Keratinocyte (primary cell): Measurements from ENCODE around the gene PARD3B. TPM values are rescaled to one million over a fixed set of nuclear protein-coding genes. Genes with fewer than 3 reads are reported as not detected.

Source experiments
- DNase-seq: peaks from one replicate; pipeline ENCODE4 v3.0.0-alpha.2; 2011; ENCODE audit warnings: low read depth, missing footprints, low spot score
- FAIRE-seq: peaks from 2 replicates; lab custom pipeline; 2011; peaks lifted over from hg19 to GRCh38; lab: Jason Lieb, UNC
- H2AFZ ChIP-seq: 2 replicates; pipeline ENCODE4 v1.6.0; 2012; ENCODE audit warnings: low read length, control low read depth, inconsistent platforms; ENCODE audit not compliant: control insufficient read depth
- H3K27ac ChIP-seq: 2 replicates; pipeline ENCODE4 v1.5.1; 2011; ENCODE audit warnings: low read length; ENCODE audit not compliant: control insufficient read depth, insufficient read depth
- H3K27me3 ChIP-seq: 3 replicates; pipeline ENCODE4 v1.6.0; 2011; ENCODE audit warnings: low read length; ENCODE audit not compliant: control insufficient read depth, insufficient read depth; ENCODE audit errors: extremely low read depth
- H3K36me3 ChIP-seq, 2 experiments: 2 replicates in 1 of 2; 3 replicates in 1 of 2; pipeline ENCODE4 v1.5.1; 2011; ENCODE audit warnings: low read length in 2 of 2, mild to moderate bottlenecking in 1 of 2; ENCODE audit not compliant: control insufficient read depth in 2 of 2, insufficient read depth in 2 of 2; ENCODE audit errors: extremely low read depth in 1 of 2
- H3K4me1 ChIP-seq: 3 replicates; pipeline ENCODE4 v1.5.1; 2011; ENCODE audit warnings: low read length; ENCODE audit not compliant: control insufficient read depth, insufficient read depth; ENCODE audit errors: extremely low read depth
- H3K4me2 ChIP-seq: 3 replicates; pipeline ENCODE4 v1.6.0; 2011; ENCODE audit warnings: low read depth, low read length; ENCODE audit not compliant: control insufficient read depth, insufficient read depth; ENCODE audit errors: extremely low read depth
- H3K4me3 ChIP-seq, 3 experiments: fragments of 200-600 bp in 1 of 3; sonication (generic) in 1 of 3; 2 replicates in 2 of 3; 3 replicates in 1 of 3; pipeline ENCODE4 v1.5.1; 2011 to 2016; ENCODE audit warnings: low read length in 3 of 3, mild to moderate bottlenecking in 3 of 3, control low read depth in 2 of 3, inconsistent platforms in 1 of 3, low read depth in 1 of 3, mixed read lengths in 1 of 3, mixed run types in 1 of 3, moderate library complexity in 1 of 3; ENCODE audit not compliant: control insufficient read depth in 2 of 3, insufficient read depth in 2 of 3; ENCODE audit errors: extremely low read depth in 1 of 3
- H3K79me2 ChIP-seq: 2 replicates; pipeline ENCODE4 v1.6.0; 2012; ENCODE audit warnings: low read length; ENCODE audit not compliant: control insufficient read depth, insufficient read depth
- H3K9ac ChIP-seq: 3 replicates; pipeline ENCODE4 v1.6.0; 2011; ENCODE audit warnings: low read length; ENCODE audit not compliant: control insufficient read depth, insufficient read depth; ENCODE audit errors: extremely low read depth
- H3K9me1 ChIP-seq: 3 replicates; pipeline ENCODE4 v1.6.0; 2011; ENCODE audit warnings: low read length; ENCODE audit not compliant: control insufficient read depth, insufficient read depth; ENCODE audit errors: extremely low read depth
- H3K9me3 ChIP-seq: 2 replicates; pipeline ENCODE4 v1.5.1; 2012; ENCODE audit warnings: low read depth, low read length; ENCODE audit not compliant: control insufficient read depth
- H4K20me1 ChIP-seq: 3 replicates; pipeline ENCODE4 v1.6.0; 2011; ENCODE audit warnings: low read length; ENCODE audit not compliant: control insufficient read depth, insufficient read depth; ENCODE audit errors: extremely low read depth
- EZH2 ChIP-seq: IDR thresholded peaks from one replicate; pipeline ENCODE4 v1.6.1; 2012; ENCODE audit warnings: inconsistent platforms, mild to moderate bottlenecking, low read length, moderate library complexity
- dilution Hi-C: fragments of 300-500 bp; cut with MboI; formaldehyde crosslinking; loops from one replicate; pipeline ENCODE4 v1.7.0; 2020; ENCODE audit warnings: low sequenced_read_pairs; ENCODE audit not compliant: extremely low pct_ligation_motif_present
- polyA plus RNA-seq, 5 experiments: library from polyadenylated mRNA; depleted of rRNA in 3 of 5; stranded (reverse) in 3 of 5; stranded (forward) in 1 of 5; unstranded in 1 of 5; fragments of >200 nt; gene quantifications; 1 replicate in 1 of 5; 2 replicates in 3 of 5; 3 replicates in 1 of 5; pipeline versions ENCODE4 v1.2.1 to v1.2.3, GENCODE V29; 2011 to 2012; ENCODE audit warnings: missing spikeins in 2 of 5, low read depth in 1 of 5, low replicate concordance in 1 of 5
- TF ChIP-seq, protein P1 (sequence below), 3 experiments: IDR thresholded peaks in 1 of 3; conservative IDR thresholded peaks in 1 of 3; optimal IDR thresholded peaks in 1 of 3; 2 replicates in 2 of 3; 3 replicates in 1 of 3; pipeline versions ENCODE3 to v1.5.1; 2011; ENCODE audit warnings: low read length in 3 of 3, mild to moderate bottlenecking in 3 of 3, moderate library complexity in 2 of 3, control low read depth in 1 of 3, inconsistent platforms in 1 of 3; ENCODE audit not compliant: insufficient read depth in 2 of 3; ENCODE audit errors: extremely low read depth in 1 of 3

The PARD3B gene
- polyA plus RNA-seq, 1 donor (not counting 4 experiments of a cell fraction or from before 2014, with no cell fraction given), result 1.2 TPM

DNA sequence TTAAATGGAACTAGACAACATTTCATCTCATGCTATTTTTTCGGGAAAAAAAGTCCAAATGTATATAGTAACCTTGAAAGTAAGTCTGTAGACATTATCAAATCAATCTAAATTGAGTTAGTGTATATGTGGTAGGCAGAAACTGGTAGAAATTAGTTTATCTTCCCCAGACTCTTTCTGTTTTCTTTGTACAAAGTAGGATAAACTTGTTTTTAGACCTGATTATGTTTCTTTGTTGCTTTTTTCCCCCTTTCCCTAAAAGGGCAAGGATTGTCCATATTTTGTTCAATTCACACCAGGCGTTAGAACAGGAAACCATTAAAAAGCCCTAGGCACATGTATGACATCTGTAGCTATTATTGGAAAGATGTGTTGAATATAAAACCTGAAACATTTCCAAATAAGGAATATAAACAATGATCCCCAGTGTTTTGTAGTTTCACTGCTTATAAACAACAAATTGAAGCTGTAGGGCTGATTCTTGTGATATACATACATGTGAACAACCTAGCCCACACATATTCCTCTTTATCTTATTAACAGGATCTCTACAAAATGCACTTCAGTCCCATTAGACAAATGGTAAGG lies 528.3 kb downstream of the PARD3B start:
- dilution Hi-C loops, result no loop called here

DNA sequence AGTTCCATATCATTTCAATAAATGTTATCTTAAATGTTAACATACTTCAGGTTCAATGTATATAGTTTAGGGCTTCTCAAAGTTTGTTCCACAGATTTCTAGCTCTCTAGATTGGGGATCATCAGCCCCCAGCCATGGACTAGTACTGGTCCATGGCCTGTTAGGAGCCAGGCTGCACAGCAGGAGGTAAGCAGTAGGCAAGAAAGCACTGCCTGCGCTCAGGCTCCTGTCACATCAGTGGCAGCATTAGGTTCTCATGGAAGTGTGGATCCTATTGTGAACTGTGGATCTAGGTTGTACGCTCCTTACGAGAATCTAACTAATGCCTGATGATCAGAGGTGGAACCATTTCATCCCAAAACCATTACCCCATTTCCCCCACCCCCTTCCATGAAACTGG lies 531.1 kb downstream of the PARD3B start:
- no peak for TF ChIP-seq EZH2
- TF ChIP-seq, protein P1, sequence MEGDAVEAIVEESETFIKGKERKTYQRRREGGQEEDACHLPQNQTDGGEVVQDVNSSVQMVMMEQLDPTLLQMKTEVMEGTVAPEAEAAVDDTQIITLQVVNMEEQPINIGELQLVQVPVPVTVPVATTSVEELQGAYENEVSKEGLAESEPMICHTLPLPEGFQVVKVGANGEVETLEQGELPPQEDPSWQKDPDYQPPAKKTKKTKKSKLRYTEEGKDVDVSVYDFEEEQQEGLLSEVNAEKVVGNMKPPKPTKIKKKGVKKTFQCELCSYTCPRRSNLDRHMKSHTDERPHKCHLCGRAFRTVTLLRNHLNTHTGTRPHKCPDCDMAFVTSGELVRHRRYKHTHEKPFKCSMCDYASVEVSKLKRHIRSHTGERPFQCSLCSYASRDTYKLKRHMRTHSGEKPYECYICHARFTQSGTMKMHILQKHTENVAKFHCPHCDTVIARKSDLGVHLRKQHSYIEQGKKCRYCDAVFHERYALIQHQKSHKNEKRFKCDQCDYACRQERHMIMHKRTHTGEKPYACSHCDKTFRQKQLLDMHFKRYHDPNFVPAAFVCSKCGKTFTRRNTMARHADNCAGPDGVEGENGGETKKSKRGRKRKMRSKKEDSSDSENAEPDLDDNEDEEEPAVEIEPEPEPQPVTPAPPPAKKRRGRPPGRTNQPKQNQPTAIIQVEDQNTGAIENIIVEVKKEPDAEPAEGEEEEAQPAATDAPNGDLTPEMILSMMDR (optimal IDR thresholded peaks at IDR 0.05 in 1 of 3, IDR thresholded peaks at IDR 0.05 in 1 of 3, conservative IDR thresholded peaks at IDR 0.05 in 1 of 3; ENCODE audit: extremely low read depth in 1 of 3, insufficient read depth in 2 of 3, low read length in 3 of 3), result no peak
- dilution Hi-C loops, result no loop called here

More for the DNA sequence above, 528.3 kb downstream of the PARD3B start:
- FAIRE-seq (no peak), DNase-seq (no peak)
- no peaks in the 10 kb centered on the region for H3K79me2 ChIP-seq
- H2AFZ ChIP-seq, result no peak overlapping the region
- H3K36me3 ChIP-seq, result no peaks in the 10 kb centered on the region
- no peak overlapping the region for H3K4me2 ChIP-seq
- H3K4me3 ChIP-seq, result no peak overlapping the region
- no peak overlapping the region for H3K9ac ChIP-seq
- H3K9me1 ChIP-seq, result no peaks in the 10 kb centered on the region
- H4K20me1 ChIP-seq, result no peaks in the 10 kb centered on the region
- H3K27ac ChIP-seq, result no peak overlapping the region
- TF ChIP-seq EZH2, result no peak
- TF ChIP-seq, protein P1 (optimal IDR thresholded peaks at IDR 0.05 in 1 of 3, IDR thresholded peaks at IDR 0.05 in 1 of 3, conservative IDR thresholded peaks at IDR 0.05 in 1 of 3; ENCODE audit: extremely low read depth in 1 of 3, insufficient read depth in 2 of 3, low read length in 3 of 3), result no peak
- no peaks in the 10 kb centered on the region for H3K27me3 ChIP-seq
- H3K4me1 ChIP-seq, result no peaks in the 10 kb centered on the region
- no peaks in the 10 kb centered on the region for H3K9me3 ChIP-seq

More for the DNA sequence above, 531.1 kb downstream of the PARD3B start:
- Histone ChIP-seq H3K4me2 (no peak overlapping the region), H3K36me3 (no peaks in the 10 kb centered on the region), H4K20me1 (no peaks in the 10 kb centered on the region), H3K9me1 (no peaks in the 10 kb centered on the region), H3K27ac (no peak overlapping the region), H3K79me2 (no peaks in the 10 kb centered on the region), H3K27me3 (no peaks in the 10 kb centered on the region), H2AFZ (no peak overlapping the region), H3K9ac (no peak overlapping the region), H3K9me3 (no peaks in the 10 kb centered on the region), H3K4me1 (no peaks in the 10 kb centered on the region), H3K4me3 (no peak overlapping the region)
- FAIRE-seq (no peak), DNase-seq (no peak)
